MCF 10A (cell line): ENCODE results near the gene FBXL15. TPM values are rescaled to one million over a fixed set of nuclear protein-coding genes. Genes with fewer than 3 reads are reported as not detected.

ENCODE experiments used
- BruUV-seq: library from RNA; stranded (reverse); fragments of 400-500 nt; replicated peaks from 2 replicates; lab custom pipeline; 2021; lab: Mats Ljungman, UMichigan
- CTCF ChIA-PET: fragments of 300-600 bp; sonication (Branson Sonifier 250); formaldehyde crosslinking; extraction: SDS; loops from one replicate; lab custom pipeline; 2021; ENCODE audit warnings: antibody characterized with exemption, inconsistent platforms; lab: Yijun Ruan, JAX
- POLR2A ChIA-PET: fragments of 300-600, 350-650 bp; sonication (Branson Sonifier 250); formaldehyde crosslinking; extraction: SDS; loops from one replicate; lab custom pipeline; 2020; ENCODE audit warnings: antibody characterized with exemption, inconsistent platforms; lab: Yijun Ruan, JAX
- DNase-seq: peaks from one replicate; pipeline ENCODE4 v3.0.0-alpha.2; 2018; ENCODE audit not compliant: unreplicated experiment
- H3K27ac Mint-ChIP-seq: one replicate; pipeline ENCODE4 v1.8.0; 2022; ENCODE audit warnings: mild to moderate bottlenecking, low read depth, mixed read lengths; ENCODE audit not compliant: unreplicated experiment
- H3K27me3 Mint-ChIP-seq: one replicate; pipeline ENCODE4 v1.8.0; 2022; ENCODE audit warnings: mixed read lengths; ENCODE audit not compliant: insufficient read depth, unreplicated experiment
- H3K36me3 Mint-ChIP-seq: one replicate; pipeline ENCODE4 v1.8.0; 2022; ENCODE audit warnings: mild to moderate bottlenecking, moderate library complexity, mixed read lengths; ENCODE audit not compliant: insufficient read depth, unreplicated experiment
- H3K4me1 Mint-ChIP-seq: one replicate; pipeline ENCODE4 v1.8.0; 2022; ENCODE audit warnings: mixed read lengths; ENCODE audit not compliant: insufficient read depth, unreplicated experiment
- H3K4me3 Mint-ChIP-seq: one replicate; pipeline ENCODE4 v1.8.0; 2022; ENCODE audit warnings: mild to moderate bottlenecking, moderate library complexity, mixed read lengths; ENCODE audit not compliant: unreplicated experiment
- H3K9me3 Mint-ChIP-seq: one replicate; pipeline ENCODE4 v1.8.0; 2022; ENCODE audit warnings: mixed read lengths; ENCODE audit not compliant: unreplicated experiment
- CTCF ChIP-seq: fragments of 200-600 bp; IDR thresholded peaks from one replicate; pipeline ENCODE4 v1.8.0; 2022; ENCODE audit warnings: antibody characterized with exemption, mild to moderate bottlenecking; ENCODE audit not compliant: unreplicated experiment
- intact Hi-C: fragments of 100-400 bp; cut with micrococcal nuclease; formaldehyde crosslinking; loops from 2 replicates; pipeline ENCODE4 v1.14.1; 2022
- total RNA-seq: library from RNA; stranded (reverse); gene quantifications from 2 replicates; pipeline ENCODE4 v1.2.3, GENCODE V29; 2022

FBXL15 gene
- total RNA-seq, 1 experiment from 2014 or later = 11.3 TPM

GRCh38 chr10:102432162-102432950 lies 11.7 kb downstream of the FBXL15 start, which contains the start of gene CUEDC2:
Gene CUEDC2, minus strand, starts transcription at chr10:102432574. Its CDS starts 7,386 bp downstream, at chr10:102425188.
- intact Hi-C loops = no loop called here
- no TSS peak for BruUV-seq
- POLR2A ChIA-PET = interaction anchor here (0.7 to 5.7 kb wide), 26 partner anchors 10 to 614 kb away, joined by 3 to 119 read pairs (median 4); partner anchors contain the start of genes ACTR1A, C10orf95, FBXL15 and GBF1

GRCh38 chr10:102433619-102434046 lies 13.0 kb downstream of the FBXL15 start:
- Mint-ChIP-seq H3K4me3 (peak overlapping the region; percentile 90), H3K27me3 (no peaks in the 10 kb centered on the region)

More at GRCh38 chr10:102432162-102432950, 11.7 kb downstream of the FBXL15 start, which contains the start of gene CUEDC2:
- DNase-seq = peak; percentile 97
- TF ChIP-seq CTCF = no peak
- Mint-ChIP-seq H3K27me3 (no peaks in the 10 kb centered on the region), H3K36me3 (no peaks in the 10 kb centered on the region), H3K4me1 (peaks cover 26% of the 10 kb centered on the region), H3K9me3 (no peaks in the 10 kb centered on the region), H3K4me3 (peak within 1 kb of the TSS; percentile 90), H3K27ac (peak within 1 kb of the TSS; percentile 94)
- CTCF ChIA-PET = interaction anchor here (0.6 to 2.2 kb wide), 8 partner anchors 9 to 1426 kb away, joined by 3 to 11 read pairs (median 3); partner anchors contain the start of genes C10orf95 and FBXL15

GRCh38 chr10:102434394-102435132 lies 13.9 kb downstream of the FBXL15 start:
- CTCF ChIA-PET = interaction anchor here (0.6 to 2.3 kb wide), 6 partner anchors 12 to 204 kb away, joined by 3 to 10 read pairs (median 4); no protein-coding TSS in a partner anchor
- intact Hi-C loops = no loop called here
- H3K27ac Mint-ChIP-seq = no peak overlapping the region

More at GRCh38 chr10:102433619-102434046, 13.0 kb downstream of the FBXL15 start:
- Mint-ChIP-seq H3K36me3 (no peaks in the 10 kb centered on the region), H3K27ac (no peak overlapping the region), H3K9me3 (no peaks in the 10 kb centered on the region), H3K4me1 (peaks cover 21% of the 10 kb centered on the region)
- no peak for DNase-seq
- intact Hi-C loops = no loop called here
- ChIA-PET POLR2A (interaction anchor here (0.6 to 5.7 kb wide), 4 partner anchors 10 to 38 kb away, joined by 3 to 119 read pairs (median 33); partner anchors contain the start of genes C10orf95, FBXL15 and NFKB2), CTCF (interaction anchor here (0.6 to 2.3 kb wide), 6 partner anchors 11 to 500 kb away, joined by 3 to 11 read pairs (median 5); partner anchors contain the start of gene FBXL15)
- BruUV-seq = no TSS peak
- no peak for TF ChIP-seq CTCF

More at GRCh38 chr10:102434394-102435132, 13.9 kb downstream of the FBXL15 start:
- no TSS peak for BruUV-seq
- Mint-ChIP-seq H3K36me3 (no peaks in the 10 kb centered on the region), H3K27me3 (no peaks in the 10 kb centered on the region), H3K4me3 (no peak overlapping the region), H3K4me1 (peaks cover 21% of the 10 kb centered on the region), H3K9me3 (no peaks in the 10 kb centered on the region)
- DNase-seq = peak; percentile 68
- POLR2A ChIA-PET = interaction anchor here (0.6 to 5.7 kb wide), 4 partner anchors 13 to 423 kb away, joined by 3 to 119 read pairs (median 33); partner anchors contain the start of genes ACTR1A, C10orf95 and FBXL15
- TF ChIP-seq CTCF = no peak
